Testis (tissue), 2 donors: ENCODE results near the gene GLYR1.

Source experiments
- CTCF ChIP-seq, 3 experiments: fragments of 450-650 bp in 2 of 3; fragments of 200-600 bp in 1 of 3; sonication (generic) in 1 of 3; IDR thresholded peaks; one replicate each; pipeline ENCODE4 v1.5.1; 2016 to 2019; ENCODE audit warnings: antibody characterized with exemption in 3 of 3, mild to moderate bottlenecking in 2 of 3, moderate library complexity in 1 of 3
- POLR2A ChIP-seq: fragments of 450-650 bp; IDR thresholded peaks from one replicate; pipeline ENCODE4 v1.6.1; 2017; ENCODE audit warnings: antibody characterized with exemption, mild to moderate bottlenecking, moderate library complexity

DNA sequence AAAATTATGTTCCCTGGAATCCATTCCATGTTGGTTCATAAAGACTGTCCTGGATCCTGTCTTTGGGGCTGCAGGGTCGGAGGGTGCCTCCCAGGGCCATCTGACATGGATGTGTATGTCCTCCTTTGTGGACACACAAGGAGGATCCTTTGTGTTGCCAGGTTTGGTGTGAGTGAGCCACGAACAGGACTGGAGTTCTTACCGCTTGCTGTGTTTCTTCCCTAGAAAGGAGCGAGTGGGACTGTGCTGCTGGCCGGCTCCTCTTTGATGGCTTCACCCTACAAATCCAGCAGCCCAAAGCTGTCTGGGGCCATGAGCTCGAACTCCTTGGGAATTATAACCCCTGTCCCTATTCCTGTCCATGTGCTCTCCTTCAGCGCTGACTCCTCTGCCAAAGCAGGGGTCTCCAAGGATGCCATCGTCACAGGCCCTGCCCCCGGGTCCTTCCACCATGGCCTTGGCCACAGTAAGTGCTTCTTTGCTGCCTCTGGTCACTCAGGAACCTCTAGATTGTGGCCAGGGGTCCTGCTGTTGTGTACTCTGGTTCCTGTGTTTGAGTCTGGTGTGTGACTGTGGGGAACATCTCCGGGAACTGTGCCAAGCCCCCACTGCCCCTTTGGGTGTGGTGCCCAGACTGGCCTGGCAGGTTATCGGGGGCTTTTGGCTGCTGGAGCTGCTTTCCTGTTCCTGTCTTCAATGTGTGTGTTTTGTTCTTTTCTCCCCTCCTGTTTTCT is 29.7 kb upstream of the GLYR1 start:
- TF ChIP-seq CTCF (IDR thresholded peaks at IDR 0.05) (no peak), POLR2A (no peak)
